Esophagus squamous epithelium (tissue), 4 donors: ENCODE results near the gene RGS9.

Source experiments
- POLR2A ChIP-seq, 4 donors: fragments of 450-650 bp; IDR thresholded peaks; one replicate each; pipeline ENCODE4 v1.6.1; 2017; ENCODE audit warnings: antibody characterized with exemption in 4 of 4, mild to moderate bottlenecking in 4 of 4, moderate library complexity in 3 of 4
- TF ChIP-seq, protein P1 (sequence below), 6 experiments: fragments of 450-650 bp in 4 of 6; fragments of 200-600 bp in 2 of 6; sonication (generic) in 2 of 6; IDR thresholded peaks; one replicate each; pipeline ENCODE4 v1.5.1; 2016 to 2019; ENCODE audit warnings: antibody characterized with exemption in 6 of 6, mild to moderate bottlenecking in 4 of 6, moderate library complexity in 4 of 6

DNA sequence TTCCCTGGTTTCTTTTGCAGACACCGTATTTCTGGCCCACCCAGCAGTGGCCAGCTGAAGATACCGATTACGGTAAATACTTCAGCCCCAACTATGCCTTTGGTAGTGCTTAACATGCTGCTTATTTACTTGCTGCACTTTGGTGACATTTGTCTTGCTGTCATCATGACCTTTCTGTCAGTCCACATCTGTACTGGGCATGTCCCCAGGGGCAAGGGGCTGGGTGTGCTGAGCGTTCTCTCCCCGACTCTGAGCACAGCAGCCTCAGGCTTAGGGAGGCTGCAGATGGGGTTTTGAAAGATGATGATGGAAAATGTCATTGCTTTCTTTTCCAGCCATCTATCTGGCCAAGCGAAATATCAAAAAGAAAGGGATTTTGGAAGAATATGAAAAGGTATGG lies 23.3 kb downstream of the RGS9 start:
- no peak for TF ChIP-seq POLR2A (IDR thresholded peaks at IDR 0.05)
- TF ChIP-seq, protein P1, sequence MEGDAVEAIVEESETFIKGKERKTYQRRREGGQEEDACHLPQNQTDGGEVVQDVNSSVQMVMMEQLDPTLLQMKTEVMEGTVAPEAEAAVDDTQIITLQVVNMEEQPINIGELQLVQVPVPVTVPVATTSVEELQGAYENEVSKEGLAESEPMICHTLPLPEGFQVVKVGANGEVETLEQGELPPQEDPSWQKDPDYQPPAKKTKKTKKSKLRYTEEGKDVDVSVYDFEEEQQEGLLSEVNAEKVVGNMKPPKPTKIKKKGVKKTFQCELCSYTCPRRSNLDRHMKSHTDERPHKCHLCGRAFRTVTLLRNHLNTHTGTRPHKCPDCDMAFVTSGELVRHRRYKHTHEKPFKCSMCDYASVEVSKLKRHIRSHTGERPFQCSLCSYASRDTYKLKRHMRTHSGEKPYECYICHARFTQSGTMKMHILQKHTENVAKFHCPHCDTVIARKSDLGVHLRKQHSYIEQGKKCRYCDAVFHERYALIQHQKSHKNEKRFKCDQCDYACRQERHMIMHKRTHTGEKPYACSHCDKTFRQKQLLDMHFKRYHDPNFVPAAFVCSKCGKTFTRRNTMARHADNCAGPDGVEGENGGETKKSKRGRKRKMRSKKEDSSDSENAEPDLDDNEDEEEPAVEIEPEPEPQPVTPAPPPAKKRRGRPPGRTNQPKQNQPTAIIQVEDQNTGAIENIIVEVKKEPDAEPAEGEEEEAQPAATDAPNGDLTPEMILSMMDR (IDR thresholded peaks at IDR 0.05): no peak
